ENCODE data around the gene KDR. TPM values are rescaled to one million over a fixed set of nuclear protein-coding genes. Genes with fewer than 3 reads are reported as not detected.

KDR gene
- 0.86 and 1.6 TPM in 2 replicates for total RNA-seq

GRCh38 chr4:55125087-55125721 is at the start of gene KDR:
Gene KDR (minus strand): TSS chr4:55125595. CDS start chr4:55125293, 302 bp downstream.

Other genes starting within 250 kb of the KDR start
- 6.2 and 6.9 TPM in 2 replicates for gene SRD5A3, start 220.6 kb upstream of the KDR start, total RNA-seq

Data from myometrial cell (primary cell).